GM20431 (cell line): ENCODE measurements around the gene CPPED1.

ENCODE experiments used
- in situ Hi-C: fragments of 300-500 bp; cut with MseI, MboI; formaldehyde crosslinking; loops from one replicate; pipeline ENCODE4 v1.15.0; 2020; ENCODE audit warnings: low sequenced_read_pairs; ENCODE audit not compliant: unreplicated experiment

The CPPED1 gene

GRCh38 chr16:12661656-12662172 is 142.0 kb downstream of the CPPED1 start:
- in situ Hi-C loops: no loop called here

- in situ Hi-C loops: no loop called here
Measured at GRCh38 chr16:12659871-12660270, 143.8 kb downstream of the CPPED1 start.

GRCh38 chr16:12658506-12658905 is 145.2 kb downstream of the CPPED1 start:
- in situ Hi-C loops: no loop called here

GRCh38 chr16:12655537-12655936 is 148.2 kb downstream of the CPPED1 start:
- in situ Hi-C loops: no loop called here

- in situ Hi-C loops: no loop called here
Measured at GRCh38 chr16:12653820-12654392, 149.8 kb downstream of the CPPED1 start.

- in situ Hi-C loops: no loop called here
Measured at GRCh38 chr16:12652924-12653323, 150.8 kb downstream of the CPPED1 start.

DNA sequence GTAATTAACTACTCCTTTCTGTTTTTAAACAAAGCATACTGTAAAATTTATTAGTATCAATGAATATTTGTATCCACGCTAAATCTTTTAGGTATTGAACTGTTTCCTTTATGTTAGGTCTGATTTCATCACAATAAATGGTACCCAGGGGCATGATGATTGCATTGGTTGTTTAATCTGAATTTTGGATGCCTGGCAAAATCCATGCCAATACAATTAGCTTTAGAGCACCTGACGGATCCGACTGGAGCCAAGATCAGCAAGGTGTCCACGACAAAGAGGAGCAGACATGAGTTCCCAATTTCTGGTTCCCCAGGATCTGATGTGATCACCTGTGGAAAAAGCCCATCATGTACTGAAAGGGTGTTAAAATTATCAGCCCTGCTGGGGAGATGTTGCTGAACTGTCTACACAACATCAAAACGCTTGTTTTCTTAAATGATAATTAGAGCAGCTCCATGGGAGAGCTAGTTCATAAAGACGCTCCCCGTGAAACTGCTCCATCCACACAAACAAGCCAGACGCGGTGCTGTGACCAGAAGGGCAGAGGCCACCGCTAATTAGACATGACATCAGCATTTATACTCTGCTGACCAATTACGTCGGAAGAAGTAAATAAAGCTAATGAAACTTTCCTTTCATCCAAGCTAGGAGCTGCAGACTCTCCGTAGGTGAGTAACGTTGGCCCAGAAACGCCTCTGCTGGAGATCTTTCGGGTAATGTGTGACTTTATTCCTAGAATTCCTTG is 151.7 kb downstream of the CPPED1 start:
- in situ Hi-C loops: no loop called here

DNA sequence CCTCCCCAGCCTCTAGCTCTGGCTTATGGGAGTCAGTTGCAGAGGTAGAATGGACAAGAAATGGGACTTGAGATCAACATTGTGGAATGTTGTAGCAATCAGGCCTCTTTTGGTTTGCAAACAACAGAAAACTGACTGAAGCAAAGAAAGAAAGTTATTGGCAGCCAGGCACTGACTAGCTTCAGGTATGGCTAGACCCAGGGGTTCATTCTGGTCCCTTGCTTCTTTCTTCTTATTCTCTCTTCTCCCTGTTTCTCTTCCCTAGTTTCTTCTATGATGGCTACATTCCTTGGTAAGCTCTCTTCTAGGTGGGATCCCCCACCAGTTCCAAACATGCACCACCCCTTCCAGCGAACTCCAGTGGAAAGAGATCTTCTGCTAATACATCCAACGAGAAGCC is 154.3 kb downstream of the CPPED1 start:
- in situ Hi-C loops: no loop called here

DNA sequence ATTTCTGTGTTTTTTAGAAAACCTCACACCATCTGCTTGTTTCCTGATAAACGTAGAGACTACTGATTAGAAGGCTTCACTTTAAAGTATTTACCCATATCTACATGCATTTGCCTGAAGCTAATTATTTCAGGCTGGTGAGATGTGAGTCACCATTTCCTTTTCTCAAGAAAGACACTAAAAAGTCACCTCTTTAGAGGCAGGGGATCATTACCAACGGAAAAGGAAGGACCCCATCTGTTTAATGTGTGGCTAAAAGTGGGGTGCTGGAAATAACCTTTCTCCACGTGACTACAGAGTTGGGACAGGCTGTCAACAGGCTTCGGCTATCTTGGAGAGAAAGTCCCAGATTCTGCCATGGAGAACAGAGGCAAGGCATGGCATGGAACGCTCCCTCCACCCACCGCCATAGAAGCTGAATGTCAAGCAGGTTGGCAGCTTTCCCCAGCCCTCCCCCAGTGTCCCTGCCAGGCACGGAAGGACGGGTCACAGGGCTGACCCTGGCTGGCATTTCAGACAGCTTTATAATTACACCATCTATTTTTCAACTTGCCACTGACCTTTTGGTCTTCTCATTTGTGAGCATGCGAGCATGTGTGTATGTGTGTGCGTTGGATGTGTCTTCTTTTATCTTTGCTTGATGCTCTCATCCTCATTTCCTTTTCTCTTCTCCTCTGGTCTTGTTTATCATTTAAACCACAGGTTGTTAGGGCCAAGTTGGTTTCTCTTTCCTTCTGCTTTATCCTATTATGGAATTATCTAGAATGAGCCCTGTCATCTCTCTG is 157.0 kb downstream of the CPPED1 start:
- in situ Hi-C loops: no loop called here

DNA sequence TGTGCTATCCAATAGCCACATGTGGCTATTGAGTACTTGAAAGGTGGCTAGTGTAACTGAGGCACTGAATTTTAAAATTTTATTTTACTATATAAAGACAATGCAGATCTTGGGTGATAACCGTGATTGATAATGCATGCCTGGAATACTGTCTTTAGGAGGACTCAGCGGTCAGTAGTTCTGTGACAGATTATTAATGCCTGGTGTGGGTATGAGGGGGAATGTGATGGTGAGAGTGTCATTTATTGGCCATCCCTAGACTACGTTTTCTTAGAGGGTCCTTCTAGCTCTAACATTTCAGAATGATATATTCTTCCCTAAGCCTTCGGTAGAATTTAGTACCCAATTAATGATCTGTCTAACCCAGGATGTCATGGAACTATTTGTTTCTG is 157.6 kb downstream of the CPPED1 start:
- in situ Hi-C loops: no loop called here

GRCh38 chr16:12643034-12643455 is 160.6 kb downstream of the CPPED1 start:
- in situ Hi-C loops: no loop called here

- in situ Hi-C loops: no loop called here
Measured at GRCh38 chr16:12639044-12639443, 164.6 kb downstream of the CPPED1 start.

- in situ Hi-C loops: no loop called here
Measured at GRCh38 chr16:12637002-12637401, 166.7 kb downstream of the CPPED1 start.

DNA sequence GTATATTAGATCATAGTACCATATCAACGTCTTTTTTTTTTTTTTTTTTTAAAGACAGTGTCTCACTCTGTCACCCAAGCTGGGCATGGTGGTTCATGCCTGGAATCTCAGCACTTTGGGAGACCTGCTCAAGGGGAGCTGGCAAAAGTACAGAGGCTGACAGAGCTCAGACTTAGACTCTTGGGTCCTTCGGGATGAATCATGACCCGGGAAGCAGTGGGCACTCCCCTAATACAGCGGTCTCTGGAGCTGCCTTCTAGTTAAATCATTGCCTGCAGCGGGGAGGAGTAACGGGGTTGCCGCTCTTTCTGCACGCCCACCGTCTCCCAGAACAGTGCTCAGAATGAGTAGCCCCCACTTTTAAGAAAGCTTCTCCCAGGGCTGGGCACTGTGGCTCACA is 174.4 kb downstream of the CPPED1 start:
- in situ Hi-C loops: no loop called here

- in situ Hi-C loops: no loop called here
Measured at GRCh38 chr16:12628536-12628935, 175.2 kb downstream of the CPPED1 start.

DNA sequence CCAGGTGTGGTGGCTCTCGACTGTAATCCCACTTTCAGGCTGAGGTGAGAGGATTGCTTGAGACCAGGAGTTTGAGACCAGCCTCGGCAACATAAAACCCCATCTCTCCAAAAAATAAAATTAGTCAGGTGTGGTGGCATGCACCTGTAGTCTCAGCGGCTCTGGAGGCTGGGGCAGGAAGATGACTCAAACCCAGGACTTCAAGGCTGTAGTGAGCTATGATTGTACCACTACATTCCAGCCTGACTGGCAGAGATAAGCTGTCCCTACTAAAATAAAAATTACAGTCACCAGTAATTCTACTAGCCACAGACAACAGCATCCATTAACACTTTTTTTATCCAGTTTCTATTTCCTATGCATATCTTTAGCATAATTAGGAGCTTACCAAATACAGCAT is 176.3 kb downstream of the CPPED1 start:
- in situ Hi-C loops: no loop called here

DNA sequence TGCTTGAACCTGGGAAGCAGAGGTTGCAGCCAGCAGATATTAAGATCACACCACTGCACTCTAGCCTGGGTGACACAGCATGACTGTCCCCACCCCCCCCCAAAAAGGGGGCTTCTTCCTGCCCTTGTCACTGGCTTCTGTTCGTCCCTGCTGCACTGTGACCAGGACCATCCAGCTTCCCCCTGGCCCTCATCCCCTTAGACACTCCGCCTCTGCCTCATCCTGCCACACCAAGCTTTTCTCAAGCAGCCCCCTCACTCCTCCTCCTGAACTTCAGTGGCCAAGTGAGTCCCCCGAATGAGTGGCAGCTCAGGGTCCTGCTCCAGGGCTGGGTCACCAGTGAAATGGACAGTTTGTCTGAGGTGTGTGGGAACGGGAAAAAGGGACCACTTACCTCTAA is 177.3 kb downstream of the CPPED1 start:
- in situ Hi-C loops: no loop called here

DNA sequence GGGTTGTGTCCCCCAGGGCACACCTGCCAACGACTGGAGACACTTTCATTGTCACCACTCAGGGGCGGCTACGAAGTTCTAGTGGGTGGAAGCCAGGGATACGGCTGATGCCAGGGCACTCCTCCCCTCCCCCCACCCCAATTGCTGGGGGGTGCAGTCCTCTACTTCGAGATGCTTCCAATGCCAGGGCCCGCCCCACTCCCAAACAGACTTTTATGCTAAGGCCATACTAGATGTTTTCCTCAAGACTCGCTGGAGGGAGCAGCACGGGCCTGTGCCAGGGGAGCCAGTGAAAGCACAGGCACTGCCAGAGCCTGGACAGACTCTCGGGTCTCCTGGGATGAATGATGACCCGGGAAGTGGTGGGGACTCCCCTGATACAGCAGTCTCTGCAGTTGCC is 178.0 kb downstream of the CPPED1 start:
- in situ Hi-C loops: no loop called here

- in situ Hi-C loops: no loop called here
Measured at GRCh38 chr16:12625068-12625467, 178.6 kb downstream of the CPPED1 start.

DNA sequence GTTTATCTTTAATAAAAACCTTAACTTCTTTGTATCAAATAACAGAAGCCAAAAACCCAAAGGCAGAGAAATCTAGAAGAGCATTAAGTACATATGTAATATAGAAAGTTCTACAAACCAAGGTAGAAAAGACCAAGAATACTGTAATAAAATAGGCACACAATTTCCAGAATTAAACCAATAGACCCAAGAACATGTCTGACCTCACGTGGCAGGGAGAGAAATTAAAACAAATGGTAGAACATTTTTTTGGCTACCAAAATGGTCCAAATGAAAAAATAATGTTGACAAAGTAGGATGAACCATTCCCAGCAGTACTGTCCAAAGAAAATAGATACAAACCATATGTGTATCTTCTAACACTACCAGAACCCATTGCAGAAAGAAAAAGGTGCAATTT is 183.5 kb downstream of the CPPED1 start:
- in situ Hi-C loops: no loop called here

- in situ Hi-C loops: no loop called here
Measured at GRCh38 chr16:12618515-12618914, 185.2 kb downstream of the CPPED1 start.
